ENCODE results near the gene DDX25.

Gene DDX25

DNA sequence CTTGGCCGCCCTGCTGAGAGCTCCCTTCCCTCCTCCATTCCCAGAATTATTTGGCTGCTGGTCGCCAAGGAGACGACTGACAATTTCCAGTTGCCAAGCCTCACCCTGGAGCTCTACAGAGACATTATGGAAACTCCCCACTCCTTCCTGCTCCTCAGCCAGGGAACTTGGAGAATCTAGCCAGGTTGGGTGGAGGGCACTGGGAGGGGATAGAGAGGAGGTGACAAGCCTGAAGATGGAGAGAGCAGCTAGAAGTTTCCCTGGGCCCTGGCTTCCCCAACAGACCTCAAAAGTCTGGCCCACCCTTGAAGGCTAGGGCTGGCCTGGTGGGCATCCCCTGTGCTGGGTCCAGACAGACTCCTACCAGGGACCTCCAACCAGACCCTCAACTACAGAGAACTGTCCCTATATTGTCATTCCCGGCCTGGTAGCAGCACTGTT is 34.8 kb downstream of the DDX25 start:
- no peak for DNase-seq

DNA sequence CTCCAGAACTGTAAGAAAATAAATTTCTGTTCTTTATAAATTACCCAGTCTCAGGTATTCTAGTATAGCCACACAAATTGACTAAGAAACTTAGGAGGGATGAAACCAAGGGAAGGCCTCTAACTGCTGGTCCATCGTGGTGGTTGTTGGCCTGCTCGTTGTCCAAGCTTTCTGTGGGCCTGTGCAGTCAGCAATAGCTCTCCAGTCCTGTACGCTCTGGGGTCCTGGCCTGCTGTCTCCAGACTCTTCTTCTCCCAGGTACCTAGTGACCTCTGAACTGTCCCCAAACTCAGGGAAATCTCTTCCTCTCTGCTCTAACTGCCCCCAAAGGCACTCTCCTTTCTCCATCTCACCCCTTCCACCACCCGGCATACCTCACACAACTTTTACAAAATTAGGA is 35.8 kb downstream of the DDX25 start:
- DNase-seq: no peak

GRCh38 chr11:125941267-125941618 is 36.9 kb downstream of the DDX25 start:
- DNase-seq: no peak

DNA sequence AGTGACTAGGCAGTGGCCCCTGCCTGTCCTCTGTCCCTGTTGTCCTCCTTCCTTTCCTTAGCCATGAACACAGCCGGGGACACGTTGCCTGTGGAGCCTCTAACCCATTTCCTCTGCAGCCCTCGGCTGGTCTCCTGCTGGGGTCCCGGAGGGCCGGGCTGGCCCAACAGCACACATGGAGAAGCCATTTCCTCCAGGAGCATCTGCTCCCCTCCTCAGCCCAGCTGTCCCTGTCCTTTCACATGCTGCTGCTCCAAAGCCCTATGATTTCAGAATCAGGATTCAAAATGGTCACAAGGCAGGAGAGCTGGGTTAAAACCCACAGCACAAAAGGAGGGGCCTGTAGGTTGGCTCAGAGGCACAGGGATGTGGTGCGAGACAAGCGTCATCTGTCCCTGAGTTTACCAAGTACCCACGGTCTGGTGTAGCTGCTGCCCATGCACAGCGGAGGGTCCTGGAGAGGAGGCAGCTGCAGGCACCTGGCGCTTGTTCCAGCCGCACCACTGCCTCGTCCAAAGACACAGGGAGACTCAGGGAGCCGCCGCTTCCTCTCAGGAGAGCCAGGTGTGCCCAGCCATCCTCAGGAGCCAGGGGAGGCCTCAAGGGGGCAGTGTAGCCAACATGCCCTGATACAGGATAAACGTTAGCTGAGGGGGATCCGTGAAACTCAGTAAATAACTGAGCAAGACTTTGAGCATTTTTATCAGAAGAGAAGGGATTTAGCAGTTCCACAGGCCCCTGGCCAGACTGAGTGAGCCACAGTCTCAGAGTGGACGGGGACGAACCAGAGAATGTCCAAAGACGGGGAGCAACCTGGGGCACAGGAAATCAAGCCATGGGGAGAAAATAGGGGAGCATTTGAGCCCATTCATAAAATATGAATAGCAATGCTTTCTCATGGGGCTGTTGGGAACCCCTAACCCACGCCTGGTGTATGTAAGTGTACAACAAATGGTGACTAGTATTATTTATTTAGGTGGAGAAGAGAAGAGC is 37.6 kb downstream of the DDX25 start:
- no peak for DNase-seq

GRCh38 chr11:125942771-125943428 is 38.6 kb downstream of the DDX25 start:
- no peak for DNase-seq

GRCh38 chr11:125943661-125944349 is 39.5 kb downstream of the DDX25 start:
- DNase-seq: no peak

DNA sequence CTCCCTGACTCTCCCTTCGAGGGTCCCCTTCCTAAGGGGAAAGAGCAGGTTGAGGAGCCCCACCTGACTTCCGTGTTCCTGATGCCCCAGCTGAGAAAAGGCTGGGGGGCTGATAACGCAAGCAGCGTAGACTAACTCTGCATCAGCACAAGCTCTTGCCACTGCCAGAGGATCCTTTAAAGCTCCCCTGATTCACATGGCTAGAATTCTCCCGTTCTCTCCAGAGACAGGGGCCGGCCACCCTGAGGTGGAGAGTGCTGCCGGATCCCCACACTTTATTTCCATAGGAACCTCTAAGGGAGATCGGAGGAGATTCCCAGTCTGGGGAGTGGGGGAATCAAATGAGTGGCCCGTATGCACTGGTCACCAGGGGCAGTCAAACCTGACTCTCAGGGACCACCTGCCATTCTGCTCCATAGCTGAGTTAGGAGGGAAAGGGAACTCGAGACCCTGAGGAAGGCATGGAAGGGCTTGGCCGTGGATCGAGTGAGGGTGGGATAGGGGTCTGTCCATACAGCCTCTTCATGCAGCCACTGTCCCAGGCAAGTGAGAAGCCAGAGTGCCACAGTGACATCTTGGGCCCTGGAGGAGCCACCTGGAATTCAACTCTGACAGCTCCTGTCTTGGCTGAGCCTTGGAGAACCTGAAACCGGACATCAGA is 40.2 kb downstream of the DDX25 start:
- DNase-seq: no peak

GRCh38 chr11:125945011-125945796 is 40.9 kb downstream of the DDX25 start:
- no peak for DNase-seq

DNA sequence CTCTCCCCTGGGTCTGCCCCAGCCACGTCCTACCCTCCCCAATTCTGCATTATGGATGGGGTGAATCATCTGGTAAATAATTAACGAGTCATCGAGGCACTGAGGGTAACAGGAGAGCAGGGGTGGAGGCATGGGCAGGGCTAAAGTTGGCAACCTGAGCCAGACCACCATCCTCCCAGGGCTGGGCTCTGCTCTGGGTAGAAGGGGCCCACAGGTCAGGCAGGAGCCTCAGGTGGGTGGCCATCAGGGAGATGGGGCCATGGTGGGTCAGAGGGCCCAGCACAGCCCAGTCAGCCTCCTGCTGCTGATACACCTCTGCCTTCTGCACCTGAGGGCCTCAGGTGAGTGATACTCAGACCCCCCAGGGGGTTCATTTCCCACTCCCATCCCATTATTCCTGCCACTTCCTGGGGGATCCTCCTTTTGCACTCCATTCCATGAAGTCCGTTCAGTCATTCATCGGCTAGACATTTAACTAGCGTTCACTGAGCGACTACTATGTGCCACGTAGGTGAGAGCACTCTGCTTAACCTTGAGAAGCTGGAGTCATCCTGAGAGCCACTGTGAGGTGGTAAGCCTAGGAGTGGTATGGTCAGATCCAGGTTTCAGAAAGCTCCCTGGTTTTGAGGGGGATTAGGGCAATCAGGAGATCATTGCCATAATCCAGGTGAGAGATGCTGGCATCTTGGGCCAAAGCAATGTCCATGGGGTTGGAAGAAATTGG is 41.7 kb downstream of the DDX25 start, which contains the start of gene VSIG10L2:
Gene VSIG10L2, plus strand, starts transcription at position 248 of the 724 bp plus-strand sequence. Its CDS starts 12 bp downstream, at position 260.
- no peak for DNase-seq

DNA sequence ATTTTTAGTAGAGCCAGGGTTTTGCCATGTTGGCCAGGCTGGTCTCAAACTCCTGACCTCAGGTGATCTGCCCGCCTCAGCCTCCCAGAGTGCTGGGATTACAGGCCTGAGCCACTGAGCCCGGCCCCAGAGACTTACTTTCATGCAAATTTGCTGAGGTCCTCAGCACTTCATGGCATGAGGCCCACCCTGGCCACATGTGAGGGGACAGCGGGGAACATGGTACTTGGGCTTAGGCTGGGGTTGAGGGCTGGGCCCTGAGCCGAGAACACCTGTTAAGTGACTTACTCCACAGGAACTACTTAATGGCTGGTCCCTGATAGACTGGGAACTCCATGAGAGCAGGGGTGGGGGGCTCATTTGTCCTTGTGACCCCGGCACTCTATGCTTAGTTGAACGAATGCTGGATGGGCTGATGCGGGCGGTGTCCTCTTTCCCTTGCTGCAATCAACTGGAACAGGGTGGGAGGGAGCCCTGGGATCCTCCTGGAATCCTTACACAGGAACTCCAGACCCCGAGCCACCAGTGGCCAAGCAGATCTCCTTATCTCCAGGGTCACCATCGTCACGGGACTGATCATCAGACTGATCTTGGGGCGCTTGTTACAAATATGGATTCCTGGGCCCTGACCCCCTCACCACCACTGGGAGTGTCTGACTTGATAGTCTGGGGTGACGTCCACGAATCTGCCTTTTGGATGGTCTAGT is 42.6 kb downstream of the DDX25 start:
- no peak for DNase-seq

- DNase-seq: no peak
These were observed 43.3 kb downstream of the DDX25 start for GRCh38 chr11:125947419-125948277.

DNA sequence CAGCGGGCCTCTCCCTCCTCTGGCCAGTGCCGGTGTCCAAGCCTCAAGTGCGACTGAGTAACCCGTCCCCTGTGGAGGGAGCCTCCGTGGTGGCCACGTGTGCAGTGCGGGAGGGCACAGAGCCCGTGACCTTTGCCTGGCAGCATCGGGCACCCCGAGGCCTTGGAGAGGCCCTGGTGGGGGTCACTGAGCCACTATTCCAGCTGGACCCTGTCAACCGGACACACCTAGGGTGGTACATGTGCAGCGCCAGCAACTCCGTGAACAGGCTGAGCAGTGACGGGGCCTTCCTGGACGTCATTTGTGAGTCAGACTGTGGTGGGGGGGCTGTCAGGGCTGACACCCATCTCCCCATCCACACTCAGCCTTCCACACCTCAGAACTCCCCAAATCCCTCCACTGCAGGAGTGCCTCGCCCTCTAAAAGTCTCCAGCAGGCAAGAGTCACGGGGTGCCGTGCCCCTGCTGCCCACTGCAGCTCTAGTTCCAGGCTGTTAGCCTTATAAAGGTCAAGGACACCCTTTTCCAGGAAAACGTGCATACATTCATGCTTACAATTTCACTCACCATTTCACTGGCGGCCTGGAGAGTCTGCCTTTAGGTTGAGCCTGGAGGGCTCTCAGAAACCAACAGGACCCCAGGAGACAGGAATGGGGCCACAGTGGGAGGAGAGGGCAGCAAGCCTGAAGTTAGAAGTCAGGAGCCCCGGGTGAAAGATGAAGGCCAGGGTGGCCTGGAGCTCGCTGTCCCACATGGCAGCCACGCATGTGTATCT is 44.2 kb downstream of the DDX25 start:
- DNase-seq: no peak

DNA sequence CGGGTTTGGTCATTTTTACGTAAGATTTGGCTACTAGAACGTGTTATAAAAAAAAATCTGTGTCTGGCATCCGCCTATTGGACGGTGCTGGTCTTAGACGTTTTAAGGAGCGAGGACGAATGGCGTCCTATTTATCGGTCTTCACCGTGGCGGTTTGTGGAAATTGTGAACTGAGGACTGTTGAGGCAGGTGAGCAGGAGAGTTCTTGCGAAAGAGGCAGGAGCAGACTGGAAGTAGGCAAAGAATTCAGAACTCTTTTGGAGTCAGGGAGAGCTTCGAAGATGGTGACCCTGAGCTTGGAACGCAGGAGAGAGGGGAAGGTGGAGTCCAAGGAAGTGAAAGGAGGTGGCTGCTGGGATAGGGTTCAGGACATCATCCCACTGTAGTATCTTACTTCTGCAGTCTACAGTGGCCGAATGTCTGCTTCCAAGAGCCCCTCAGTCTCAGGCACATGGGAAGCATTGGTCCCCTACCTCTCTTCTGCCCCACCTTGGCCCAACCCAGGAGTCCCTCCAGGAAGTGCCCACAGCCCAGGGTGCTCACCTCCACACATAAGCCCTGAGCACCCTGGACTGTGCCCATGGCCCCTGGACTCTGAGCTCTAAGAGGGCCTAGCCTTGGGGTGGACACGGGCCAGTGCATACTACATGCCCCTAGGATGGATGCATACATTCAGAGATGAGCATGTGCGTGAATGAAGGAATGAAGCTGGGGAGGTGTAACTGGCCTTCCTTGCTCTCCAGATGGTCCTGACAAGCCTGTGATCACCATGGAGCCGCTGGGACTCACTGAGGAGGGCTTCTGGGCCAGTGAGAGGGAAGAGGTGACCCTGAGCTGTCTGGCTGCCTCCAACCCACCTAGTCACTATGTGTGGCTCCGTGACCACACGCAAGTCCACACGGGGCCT is 45.2 kb downstream of the DDX25 start:
- DNase-seq: no peak

- DNase-seq: no peak
These were observed 45.8 kb downstream of the DDX25 start for GRCh38 chr11:125950178-125950490.

DNA sequence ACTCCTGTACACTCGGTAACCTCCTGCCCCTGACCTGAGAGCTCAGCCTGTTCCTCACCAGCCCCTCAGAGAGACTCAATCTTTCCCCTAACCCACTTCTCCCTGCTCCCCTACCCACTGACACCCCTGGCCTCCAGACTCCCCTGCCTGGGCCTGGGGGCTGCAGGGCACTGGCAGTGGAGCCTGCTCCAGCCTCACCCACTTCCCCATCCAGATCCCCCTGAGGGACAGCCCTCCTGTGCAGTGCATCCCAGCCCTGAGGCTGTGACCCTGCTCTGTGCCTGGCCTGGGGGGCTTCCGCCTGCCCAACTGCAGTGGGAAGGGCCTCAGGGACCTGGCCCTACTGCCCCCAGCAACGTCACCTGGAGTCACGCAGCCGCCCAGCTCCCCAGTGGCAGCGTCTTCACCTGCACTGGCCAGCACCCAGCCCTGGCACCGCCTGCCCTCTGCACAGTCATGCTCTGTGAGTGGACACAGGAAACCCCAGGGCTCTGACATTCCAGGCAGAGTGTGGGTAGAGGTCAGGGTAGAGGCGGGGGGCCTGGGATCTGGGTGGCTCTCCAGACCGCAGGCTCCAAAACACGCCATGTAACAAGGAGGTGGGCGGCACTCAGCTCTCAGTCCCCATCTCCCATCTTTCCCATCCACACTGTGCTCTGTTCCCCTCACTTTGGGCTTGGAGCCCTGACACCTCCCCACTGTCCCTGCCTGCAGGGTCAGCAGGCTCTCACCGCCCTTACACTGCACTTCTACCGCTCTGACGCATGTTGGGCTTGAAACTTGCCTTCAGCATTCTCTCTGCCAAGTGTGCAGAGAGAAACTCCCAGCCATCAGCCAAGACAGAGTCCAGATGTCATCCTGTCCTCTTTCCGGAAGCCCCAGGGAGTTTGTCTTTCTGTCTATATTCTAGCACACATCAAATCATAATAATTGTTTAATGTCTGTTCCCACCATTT is 46.7 kb downstream of the DDX25 start:
- DNase-seq: no peak

- no peak for DNase-seq
These were observed 47.4 kb downstream of the DDX25 start for GRCh38 chr11:125951731-125952130.

GRCh38 chr11:125952559-125952958 is 48.3 kb downstream of the DDX25 start:
- DNase-seq: no peak
